Naive thymus-derived CD8-positive, alpha-beta T cell (primary cell): Measurements from ENCODE around the gene PDE4B. TPM values are rescaled to one million over a fixed set of nuclear protein-coding genes. Genes with fewer than 3 reads are reported as not detected.
A peak's percentile ranks its signal among the peaks of the same experiment; 100 is the strongest.

Experiments used
- ATAC-seq, 2 donors: fragments of 150-1000 bp; cut with Tn5 transposase in 1 of 2; sonication (Bioruptor Pico), chemical (Tn5 transposase) in 1 of 2; 1 replicate in 1 of 2; 2 replicates in 1 of 2; pipeline ENCODE4 v1.10.0; 2021; ENCODE audit warnings: mild to moderate bottlenecking in 2 of 2, moderate library complexity in 2 of 2
- POLR2A ChIA-PET: fragments of 350-600 bp; sonication (Branson Sonifier 250); formaldehyde crosslinking; loops from one replicate; lab custom pipeline; 2021; ENCODE audit warnings: antibody characterized with exemption; lab: Charles Lee
- DNase-seq, 10 donors: peaks; one replicate each; pipeline versions ENCODE4 v3.0.0 to v3.0.0-alpha.2; 2020 to 2022
- H3K27ac Mint-ChIP-seq, 10 donors: one replicate each; pipeline ENCODE4 v1.8.0; 2020 to 2022; ENCODE audit warnings: mild to moderate bottlenecking in 10 of 10, mixed read lengths in 10 of 10, moderate library complexity in 4 of 10, inconsistent platforms in 1 of 10
- H3K27me3 Mint-ChIP-seq, 5 donors: one replicate each; pipeline ENCODE4 v1.8.0; 2021 to 2022; ENCODE audit warnings: mixed read lengths in 5 of 5
- H3K36me3 Mint-ChIP-seq, 3 donors: one replicate each; pipeline ENCODE4 v1.8.0; 2020 to 2022; ENCODE audit warnings: mixed read lengths in 3 of 3, mild to moderate bottlenecking in 2 of 3, inconsistent platforms in 1 of 3
- H3K4me1 Mint-ChIP-seq, 4 donors: one replicate each; pipeline ENCODE4 v1.8.0; 2021 to 2022; ENCODE audit warnings: mixed read lengths in 4 of 4
- H3K4me3 Mint-ChIP-seq, 10 donors: one replicate each; pipeline ENCODE4 v1.8.0; 2020 to 2022; ENCODE audit warnings: mild to moderate bottlenecking in 10 of 10, mixed read lengths in 10 of 10, moderate library complexity in 6 of 10, inconsistent platforms in 1 of 10
- H3K9me3 Mint-ChIP-seq, 9 donors: one replicate each; pipeline ENCODE4 v1.8.0; 2020 to 2022; ENCODE audit warnings: mixed read lengths in 9 of 9, mild to moderate bottlenecking in 3 of 9, inconsistent platforms in 1 of 9, moderate library complexity in 1 of 9
- polyA plus RNA-seq, 3 donors: library from polyadenylated mRNA; unstranded; fragments of 300-500 nt; fragmentation: Illumina TruSeq; gene quantifications; one replicate each; pipeline ENCODE4 v1.2.3, GENCODE V29; 2021
- total RNA-seq, 8 experiments: library from RNA in 2 of 8; stranded (reverse) in 2 of 8; gene quantifications; one replicate each; pipeline ENCODE4 v1.2.3 and lab custom pipeline; 2021 to 2026

The PDE4B gene
- total and polyA plus RNA-seq, 5 experiments from 2014 or later: 27.4 to 35.2 (median 31.9) TPM

- Mint-ChIP-seq H3K4me3 (peak overlapping the region in 7 of 10 donors; percentile 30 to 80 (median 69)), H3K27me3 (no peaks in the 10 kb centered on the region), H3K36me3 (peaks cover 11 to 60% (median 32%) of the 10 kb centered on the region in 3 donors), H3K9me3 (no peaks in the 10 kb centered on the region), H3K27ac (peak overlapping the region in 5 of 10 donors; percentile 17 to 83 (median 67)), H3K4me1 (peaks cover 36 to 90% (median 75%) of the 10 kb centered on the region in 4 donors)
- ATAC-seq: peak in 1 of 2 donors; percentile 4
- no peak for DNase-seq
- POLR2A ChIA-PET: interaction anchor here (0.9 kb wide), 1 partner anchor 20 kb away, joined by 3 read pairs; no protein-coding TSS in a partner anchor
Measured at GRCh38 chr1:66357021-66357420, 564.3 kb downstream of the PDE4B start.

DNA sequence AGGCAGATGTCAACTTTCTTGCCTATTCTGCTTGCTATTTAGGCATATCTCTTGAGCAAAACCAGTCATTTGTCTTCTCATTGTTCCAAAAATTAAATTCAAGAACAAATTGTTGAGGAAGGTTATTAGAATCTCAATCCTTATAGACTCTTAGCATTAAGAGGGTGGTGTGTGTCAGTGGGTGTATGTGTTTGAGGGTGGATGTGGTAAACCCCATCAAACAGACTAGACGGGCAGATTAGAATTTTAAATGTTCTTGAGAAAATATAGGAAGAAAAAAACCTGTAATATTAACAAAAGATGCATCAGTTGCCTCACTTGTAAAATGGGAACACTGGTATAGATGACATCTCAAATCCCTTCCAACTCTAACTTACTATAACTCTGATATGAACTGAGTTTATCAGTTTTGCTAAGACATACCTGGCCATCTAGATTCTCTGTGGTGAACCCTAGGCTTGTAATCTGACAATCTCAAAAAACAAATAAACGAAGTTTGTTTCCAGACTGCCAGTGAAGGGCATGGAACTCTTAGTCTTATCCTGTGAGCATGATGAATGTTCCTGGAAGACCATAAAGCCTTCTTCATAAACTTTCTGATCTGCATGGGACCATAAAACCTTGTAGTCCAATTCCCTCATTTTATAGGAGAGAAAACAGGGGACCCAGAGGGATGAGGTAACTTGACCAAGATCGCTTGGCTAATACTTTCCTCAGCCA lies 564.9 kb downstream of the PDE4B start:
- ATAC-seq: peak; percentile 91 to 97
- peaks cover 15 to 66% (median 36%) of the 10 kb centered on the region in 3 donors for H3K36me3 Mint-ChIP-seq
- H3K27me3 Mint-ChIP-seq: no peaks in the 10 kb centered on the region
- POLR2A ChIA-PET: no interaction called here
- peak in 3 of 10 donors; percentile 54 to 67 (median 61) for DNase-seq
- H3K27ac Mint-ChIP-seq: peak overlapping the region in 9 of 10 donors; percentile 3 to 83 (median 40)
- peaks cover 32 to 88% (median 73%) of the 10 kb centered on the region in 4 donors for H3K4me1 Mint-ChIP-seq
- H3K4me3 Mint-ChIP-seq: peak overlapping the region; percentile 21 to 80 (median 56)
- H3K9me3 Mint-ChIP-seq: no peaks in the 10 kb centered on the region

GRCh38 chr1:66359269-66359668 lies 566.6 kb downstream of the PDE4B start:
- Mint-ChIP-seq H3K36me3 (peaks cover 16 to 81% (median 38%) of the 10 kb centered on the region in 3 donors), H3K4me3 (peak overlapping the region in 1 of 10 donors; percentile 16), H3K27ac (peak overlapping the region in 5 of 10 donors; percentile 27 to 65 (median 43)), H3K27me3 (no peaks in the 10 kb centered on the region), H3K4me1 (peaks cover 25 to 74% (median 59%) of the 10 kb centered on the region in 4 donors), H3K9me3 (no peaks in the 10 kb centered on the region)
- POLR2A ChIA-PET: interaction anchor here (0.6 kb wide), 1 partner anchor 1551 kb away, joined by 3 read pairs; no protein-coding TSS in a partner anchor
- ATAC-seq (no peak), DNase-seq (no peak)

GRCh38 chr1:66359815-66360214 lies 567.1 kb downstream of the PDE4B start:
- Mint-ChIP-seq H3K27ac (peak overlapping the region in 3 of 10 donors; percentile 37 to 46 (median 42)), H3K9me3 (no peaks in the 10 kb centered on the region), H3K4me3 (no peak overlapping the region)

DNA sequence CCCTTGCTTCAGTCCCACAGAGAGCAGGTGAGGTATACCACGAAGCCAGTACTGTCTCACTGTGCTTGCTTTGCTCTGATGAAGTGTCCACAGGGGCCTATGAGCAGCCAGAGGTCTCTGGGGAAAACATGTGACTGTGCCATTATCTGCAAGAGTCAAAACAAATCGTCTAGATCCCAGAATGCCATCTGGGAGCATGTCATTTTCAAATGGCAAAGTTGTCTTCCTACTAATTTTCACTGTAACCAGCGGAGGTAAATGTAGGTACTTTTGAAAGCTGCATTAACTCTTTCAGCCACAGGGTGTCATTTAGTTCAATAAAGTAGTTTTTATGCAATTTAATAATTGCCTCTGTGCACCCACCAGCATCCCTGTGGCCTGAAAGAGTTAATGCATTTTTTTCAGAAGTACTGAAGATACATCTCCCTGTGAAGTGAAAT lies 567.6 kb downstream of the PDE4B start:
- H3K4me3 Mint-ChIP-seq: peak overlapping the region in 1 of 10 donors; percentile 9
- POLR2A ChIA-PET: interaction anchor here (1.0 kb wide), 1 partner anchor 10 kb away, joined by 3 read pairs; no protein-coding TSS in a partner anchor
- H3K36me3 Mint-ChIP-seq: peaks cover 24 to 87% (median 46%) of the 10 kb centered on the region in 3 donors
- DNase-seq (no peak), ATAC-seq (no peak)
- H3K27ac Mint-ChIP-seq: peak overlapping the region in 4 of 10 donors; percentile 13 to 52 (median 38)
- peaks cover 22 to 74% (median 58%) of the 10 kb centered on the region in 4 donors for H3K4me1 Mint-ChIP-seq
- no peaks in the 10 kb centered on the region for H3K9me3 Mint-ChIP-seq
- no peaks in the 10 kb centered on the region for H3K27me3 Mint-ChIP-seq

More at GRCh38 chr1:66359815-66360214, 567.1 kb downstream of the PDE4B start:
- DNase-seq (no peak), ATAC-seq (no peak)
- Mint-ChIP-seq H3K36me3 (peaks cover 20 to 85% (median 44%) of the 10 kb centered on the region in 3 donors), H3K27me3 (no peaks in the 10 kb centered on the region), H3K4me1 (peaks cover 22 to 74% (median 59%) of the 10 kb centered on the region in 4 donors)
- POLR2A ChIA-PET: no interaction called here

GRCh38 chr1:66364578-66365391 lies 572.1 kb downstream of the PDE4B start:
- POLR2A ChIA-PET: interaction anchor here (0.6 to 1.0 kb wide), 2 partner anchors 12 to 29 kb away, joined by 3 read pairs; no protein-coding TSS in a partner anchor

GRCh38 chr1:66365635-66366034 lies 572.9 kb downstream of the PDE4B start:
- Mint-ChIP-seq H3K27me3 (no peaks in the 10 kb centered on the region), H3K4me1 (peaks cover 17 to 69% (median 33%) of the 10 kb centered on the region in 4 donors), H3K4me3 (no peak overlapping the region), H3K27ac (peak overlapping the region in 2 of 10 donors; percentile 5 to 27), H3K36me3 (peaks cover 39 to 92% (median 70%) of the 10 kb centered on the region in 3 donors), H3K9me3 (no peaks in the 10 kb centered on the region)
- no peak for DNase-seq
- POLR2A ChIA-PET: interaction anchor here (1.0 kb wide), 1 partner anchor 30 kb away, joined by 3 read pairs; no protein-coding TSS in a partner anchor
- no peak for ATAC-seq

More at GRCh38 chr1:66364578-66365391, 572.1 kb downstream of the PDE4B start:
- H3K27me3 Mint-ChIP-seq: no peaks in the 10 kb centered on the region
- no peaks in the 10 kb centered on the region for H3K9me3 Mint-ChIP-seq
- no peak for DNase-seq
- peaks cover 35 to 92% (median 66%) of the 10 kb centered on the region in 3 donors for H3K36me3 Mint-ChIP-seq
- no peak for ATAC-seq
- H3K27ac Mint-ChIP-seq: peak overlapping the region in 9 of 10 donors; percentile 6 to 77 (median 39)
- no peak overlapping the region for H3K4me3 Mint-ChIP-seq
- peaks cover 13 to 69% (median 31%) of the 10 kb centered on the region in 4 donors for H3K4me1 Mint-ChIP-seq

DNA sequence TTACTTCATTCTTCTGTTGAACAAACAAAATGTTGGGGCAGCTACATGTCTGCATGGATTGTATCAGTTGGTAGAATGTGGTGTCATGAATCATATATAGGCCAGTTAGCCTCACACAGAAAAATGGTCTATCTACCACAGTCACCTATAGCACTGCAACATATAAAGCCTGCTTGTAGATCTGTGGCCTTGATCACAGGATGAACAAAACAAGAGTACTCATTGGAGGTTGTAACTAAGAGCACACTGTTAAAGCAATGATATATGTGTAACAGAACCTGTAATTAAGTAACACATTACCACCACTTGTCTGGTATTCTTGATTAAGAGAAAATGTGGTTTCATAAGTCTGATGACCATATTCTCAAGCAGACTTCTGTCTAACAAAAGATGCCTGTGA lies 573.9 kb downstream of the PDE4B start:
- DNase-seq (no peak), ATAC-seq (no peak)
- peaks cover 38 to 95% (median 77%) of the 10 kb centered on the region in 3 donors for H3K36me3 Mint-ChIP-seq
- H3K4me3 Mint-ChIP-seq: peak overlapping the region in 1 of 10 donors; percentile 19
- H3K4me1 Mint-ChIP-seq: peaks cover 25 to 73% (median 41%) of the 10 kb centered on the region in 4 donors
- no peaks in the 10 kb centered on the region for H3K9me3 Mint-ChIP-seq
- H3K27ac Mint-ChIP-seq: peak overlapping the region in 8 of 10 donors; percentile 3 to 81 (median 41)
- POLR2A ChIA-PET: interaction anchor here (1.1 kb wide), 1 partner anchor 35 kb away, joined by 4 read pairs; no protein-coding TSS in a partner anchor
- H3K27me3 Mint-ChIP-seq: no peaks in the 10 kb centered on the region

DNA sequence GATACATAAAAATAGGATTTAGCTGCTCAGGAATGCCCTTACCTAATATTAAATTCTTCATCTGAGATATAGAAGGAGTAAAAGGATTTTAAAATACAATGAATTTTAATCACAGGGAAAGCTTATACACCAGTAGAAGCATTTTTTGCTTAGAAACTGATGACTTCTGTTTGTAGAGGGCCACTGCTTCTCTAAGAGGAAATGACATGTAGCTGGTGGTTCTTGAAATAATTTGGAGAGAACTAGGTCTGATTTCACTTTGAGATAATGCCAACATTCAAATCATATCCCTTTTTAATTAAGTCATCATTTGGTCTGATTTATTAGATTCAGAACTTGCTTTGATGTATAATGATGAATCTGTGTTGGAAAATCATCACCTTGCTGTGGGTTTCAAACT lies 574.7 kb downstream of the PDE4B start:
- no peaks in the 10 kb centered on the region for H3K9me3 Mint-ChIP-seq
- no peaks in the 10 kb centered on the region for H3K27me3 Mint-ChIP-seq
- peak overlapping the region; percentile 3 to 81 (median 50) for H3K27ac Mint-ChIP-seq
- POLR2A ChIA-PET: no interaction called here
- H3K36me3 Mint-ChIP-seq: peaks cover 37 to 95% (median 77%) of the 10 kb centered on the region in 3 donors
- H3K4me1 Mint-ChIP-seq: peaks cover 30 to 75% (median 45%) of the 10 kb centered on the region in 4 donors
- no peak overlapping the region for H3K4me3 Mint-ChIP-seq
- DNase-seq: no peak
- ATAC-seq: no peak

DNA sequence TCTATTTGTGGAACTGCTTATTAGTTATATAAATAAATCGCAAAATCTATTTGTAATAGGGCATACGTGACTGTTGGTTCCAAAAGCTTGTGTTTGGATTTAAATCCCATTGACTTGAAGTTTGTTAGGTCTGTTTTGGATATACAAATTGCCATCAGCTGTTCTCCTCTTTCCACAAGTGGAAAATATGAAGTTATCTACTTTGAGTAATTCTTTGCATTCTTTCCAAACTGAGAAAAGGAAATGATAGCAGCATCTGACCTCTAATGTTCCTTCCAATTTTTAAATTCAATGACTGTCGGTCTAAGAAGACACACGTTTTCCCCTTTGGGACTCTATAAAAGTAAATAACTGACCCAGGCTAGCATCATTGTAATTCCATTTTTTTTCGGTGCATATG lies 575.6 kb downstream of the PDE4B start:
- DNase-seq: no peak
- no peaks in the 10 kb centered on the region for H3K9me3 Mint-ChIP-seq
- ATAC-seq: no peak
- H3K36me3 Mint-ChIP-seq: peaks cover 39 to 95% (median 82%) of the 10 kb centered on the region in 3 donors
- H3K4me3 Mint-ChIP-seq: no peak overlapping the region
- H3K4me1 Mint-ChIP-seq: peaks cover 37 to 81% (median 51%) of the 10 kb centered on the region in 4 donors
- H3K27ac Mint-ChIP-seq: peak overlapping the region in 4 of 10 donors; percentile 63 to 83 (median 80)
- H3K27me3 Mint-ChIP-seq: no peaks in the 10 kb centered on the region
- POLR2A ChIA-PET: no interaction called here

- DNase-seq: no peak
- Mint-ChIP-seq H3K27me3 (no peaks in the 10 kb centered on the region), H3K9me3 (no peaks in the 10 kb centered on the region), H3K4me3 (peak overlapping the region in 6 of 10 donors; percentile 2 to 48 (median 26)), H3K4me1 (peaks cover 42 to 90% (median 64%) of the 10 kb centered on the region in 4 donors), H3K36me3 (peaks cover 32 to 76% (median 64%) of the 10 kb centered on the region in 3 donors), H3K27ac (peak overlapping the region; percentile 28 to 93 (median 85))
- POLR2A ChIA-PET: interaction anchor here (1.1 to 1.2 kb wide), 5 partner anchors 10 to 76 kb away, joined by 3 to 4 read pairs (median 3); no protein-coding TSS in a partner anchor
- ATAC-seq: peak in 1 of 2 donors; percentile 22
Measured at GRCh38 chr1:66370462-66370971, 577.8 kb downstream of the PDE4B start.
